ENCODE data around the gene LRRC10B.
"Not testable (repeated sequence)": the region's sequence is repeated elsewhere in the genome, so short reads cannot be mapped to it uniquely, and the experiment has no call there.

DNA sequence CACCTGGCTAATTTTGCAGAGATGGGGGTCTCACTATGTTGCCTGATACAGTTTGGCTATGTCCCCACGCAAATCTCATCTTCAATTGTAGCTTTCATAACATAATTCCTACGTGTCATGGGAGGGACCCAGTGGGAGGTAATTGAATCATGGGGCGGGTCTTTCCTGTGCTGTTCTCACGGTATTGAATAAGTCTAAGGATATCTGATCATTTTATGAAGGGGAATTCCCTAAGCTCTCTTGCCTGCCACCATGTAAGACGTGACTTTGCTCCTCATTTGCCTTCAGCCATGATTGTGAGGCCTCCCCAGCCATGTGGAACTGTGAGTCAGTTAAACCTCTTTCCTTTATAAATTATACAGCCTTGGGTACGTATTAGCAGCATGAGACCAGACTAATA, 40.9 kb upstream of the LRRC10B start:
- not testable (repeated sequence) for TF ChIP-seq POLR2A (IDR thresholded peaks at IDR 0.05; ENCODE audit: low read length); SMC3 (IDR thresholded peaks at IDR 0.05); EHF (CRISPR knock-in tag; IDR thresholded peaks at IDR 0.05); ZNF302 (CRISPR knock-in tag; IDR thresholded peaks at IDR 0.05); JUN (IDR thresholded peaks at IDR 0.05); NPAS2 (CRISPR knock-in tag; IDR thresholded peaks at IDR 0.05; ENCODE audit: borderline replicate concordance)
- TF ChIP-seq, protein P1, sequence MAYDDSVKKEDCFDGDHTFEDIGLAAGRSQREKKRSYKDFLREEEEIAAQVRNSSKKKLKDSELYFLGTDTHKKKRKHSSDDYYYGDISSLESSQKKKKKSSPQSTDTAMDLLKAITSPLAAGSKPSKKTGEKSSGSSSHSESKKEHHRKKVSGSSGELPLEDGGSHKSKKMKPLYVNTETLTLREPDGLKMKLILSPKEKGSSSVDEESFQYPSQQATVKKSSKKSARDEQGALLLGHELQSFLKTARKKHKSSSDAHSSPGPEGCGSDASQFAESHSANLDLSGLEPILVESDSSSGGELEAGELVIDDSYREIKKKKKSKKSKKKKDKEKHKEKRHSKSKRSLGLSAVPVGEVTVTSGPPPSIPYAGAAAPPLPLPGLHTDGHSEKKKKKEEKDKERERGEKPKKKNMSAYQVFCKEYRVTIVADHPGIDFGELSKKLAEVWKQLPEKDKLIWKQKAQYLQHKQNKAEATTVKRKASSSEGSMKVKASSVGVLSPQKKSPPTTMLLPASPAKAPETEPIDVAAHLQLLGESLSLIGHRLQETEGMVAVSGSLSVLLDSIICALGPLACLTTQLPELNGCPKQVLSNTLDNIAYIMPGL (CRISPR knock-in tag; IDR thresholded peaks at IDR 0.05; ENCODE audit: borderline replicate concordance): not testable (repeated sequence)
- TF ChIP-seq, protein P2, sequence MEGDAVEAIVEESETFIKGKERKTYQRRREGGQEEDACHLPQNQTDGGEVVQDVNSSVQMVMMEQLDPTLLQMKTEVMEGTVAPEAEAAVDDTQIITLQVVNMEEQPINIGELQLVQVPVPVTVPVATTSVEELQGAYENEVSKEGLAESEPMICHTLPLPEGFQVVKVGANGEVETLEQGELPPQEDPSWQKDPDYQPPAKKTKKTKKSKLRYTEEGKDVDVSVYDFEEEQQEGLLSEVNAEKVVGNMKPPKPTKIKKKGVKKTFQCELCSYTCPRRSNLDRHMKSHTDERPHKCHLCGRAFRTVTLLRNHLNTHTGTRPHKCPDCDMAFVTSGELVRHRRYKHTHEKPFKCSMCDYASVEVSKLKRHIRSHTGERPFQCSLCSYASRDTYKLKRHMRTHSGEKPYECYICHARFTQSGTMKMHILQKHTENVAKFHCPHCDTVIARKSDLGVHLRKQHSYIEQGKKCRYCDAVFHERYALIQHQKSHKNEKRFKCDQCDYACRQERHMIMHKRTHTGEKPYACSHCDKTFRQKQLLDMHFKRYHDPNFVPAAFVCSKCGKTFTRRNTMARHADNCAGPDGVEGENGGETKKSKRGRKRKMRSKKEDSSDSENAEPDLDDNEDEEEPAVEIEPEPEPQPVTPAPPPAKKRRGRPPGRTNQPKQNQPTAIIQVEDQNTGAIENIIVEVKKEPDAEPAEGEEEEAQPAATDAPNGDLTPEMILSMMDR (IDR thresholded peaks at IDR 0.05): not testable (repeated sequence)
- TF ChIP-seq, protein P3, sequence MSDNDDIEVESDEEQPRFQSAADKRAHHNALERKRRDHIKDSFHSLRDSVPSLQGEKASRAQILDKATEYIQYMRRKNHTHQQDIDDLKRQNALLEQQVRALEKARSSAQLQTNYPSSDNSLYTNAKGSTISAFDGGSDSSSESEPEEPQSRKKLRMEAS (IDR thresholded peaks at IDR 0.05): not testable (repeated sequence)
